Stomach (tissue), 4 donors: ENCODE results near the gene EPHB1.

ENCODE experiments used
- CTCF ChIP-seq, 7 experiments: fragments of 450-650 bp in 4 of 7; fragments of 200-600 bp in 3 of 7; sonication (generic) in 3 of 7; IDR thresholded peaks; one replicate each; pipeline ENCODE4 v1.5.1; 2016 to 2019; ENCODE audit warnings: antibody characterized with exemption in 7 of 7, control low read depth in 2 of 7, mild to moderate bottlenecking in 1 of 7
- EP300 ChIP-seq: sonication (generic); formaldehyde crosslinking; IDR thresholded peaks from one replicate; pipeline ENCODE4 v1.6.1; 2017; ENCODE audit warnings: antibody characterized with exemption
- POLR2A ChIP-seq, 4 donors: fragments of 450-650 bp; IDR thresholded peaks; one replicate each; pipeline ENCODE4 v1.6.1; 2016; ENCODE audit warnings: antibody characterized with exemption in 4 of 4, control low read depth in 2 of 4, mild to moderate bottlenecking in 1 of 4, moderate library complexity in 1 of 4
- POLR2AphosphoS5 ChIP-seq, 3 donors: sonication (generic); formaldehyde crosslinking; IDR thresholded peaks; one replicate each; pipeline ENCODE4 v1.6.1; 2016; ENCODE audit warnings: antibody characterized with exemption in 3 of 3

GRCh38 chr3:135109681-135110080, 314.6 kb downstream of the EPHB1 start:
- TF ChIP-seq CTCF (IDR thresholded peaks at IDR 0.05) (no peak), EP300 (no peak), POLR2AphosphoS5 (IDR thresholded peaks at IDR 0.05) (no peak), POLR2A (IDR thresholded peaks at IDR 0.05) (no peak)
